ENCODE results near the gene TMEM218.

The TMEM218 gene

DNA sequence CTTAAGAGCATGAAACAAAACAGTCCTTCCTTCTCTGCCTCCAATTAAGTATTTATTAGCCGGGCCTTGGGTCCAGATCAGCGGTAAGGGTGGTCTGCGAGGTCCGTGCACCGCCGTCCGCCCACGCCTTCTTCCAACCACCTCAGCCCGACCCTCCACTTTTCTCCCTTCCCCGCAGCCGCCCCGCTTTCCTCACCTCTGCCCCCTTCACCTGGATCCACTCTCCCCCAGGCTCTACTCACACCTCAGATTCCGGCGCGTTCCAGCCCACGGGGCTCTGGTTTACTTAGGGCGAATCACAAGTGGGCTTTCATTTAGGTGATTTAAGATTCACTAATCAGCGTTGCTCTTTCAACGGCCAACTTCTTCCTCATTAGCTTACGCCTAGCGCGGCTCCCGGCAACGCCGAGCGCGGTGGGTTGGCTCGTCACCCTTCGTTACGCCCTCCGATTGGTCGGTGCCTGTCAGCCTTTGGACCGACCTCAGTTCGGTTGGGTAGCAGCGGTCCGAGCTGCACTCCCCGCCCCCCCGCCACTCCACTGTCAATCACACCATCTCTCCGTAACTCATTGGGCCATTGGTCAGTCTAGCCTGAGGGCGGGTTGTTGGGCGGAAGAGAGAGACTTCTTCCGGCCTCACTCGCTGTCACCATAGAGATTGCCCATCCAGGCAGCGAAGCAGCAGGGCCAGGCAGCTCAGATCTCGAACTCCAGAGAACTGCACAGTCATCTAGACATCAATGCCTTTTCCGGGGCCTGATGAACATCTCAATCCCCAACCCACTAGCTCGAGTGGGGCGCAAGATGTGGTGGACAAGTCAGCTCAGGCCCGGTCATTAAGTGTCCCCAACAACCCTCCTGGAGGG lies at the start of gene TMEM218:
TSS of gene TMEM218 (minus strand) at position 284 of the 865 bp plus-strand sequence. CDS start 9,385 bp downstream, outside the sequence.
- peak within 1 kb of the TSS; percentile 63 for H3K9ac ChIP-seq (ENCODE audit: low read depth, low read length)
- peaks cover 10% of the 10 kb centered on the region for H3K4me1 ChIP-seq (ENCODE audit: control insufficient read depth, insufficient read depth, low read length)
- no peaks in the 10 kb centered on the region for H3K27me3 ChIP-seq (ENCODE audit: control insufficient read depth, insufficient read depth, low read length)
- peak within 1 kb of the TSS; percentile 69 for H3K27ac ChIP-seq (ENCODE audit: low read depth, low read length)
- peaks cover 9% of the 10 kb centered on the region for H3K9me3 ChIP-seq (ENCODE audit: control insufficient read depth, insufficient read depth, low read length)
- peaks cover 6% of the 10 kb centered on the region; the same call in 1 of the 2 replicates for H3K36me3 ChIP-seq (ENCODE audit: control insufficient read depth, insufficient read depth, low read length)
- H3K4me3 ChIP-seq (ENCODE audit: low read depth, low read length) = peak within 1 kb of the TSS; percentile 95

GRCh38 chr11:125157953-125158680 lies 46.7 kb upstream of the TMEM218 start:
- no peaks in the 10 kb centered on the region for H3K36me3 ChIP-seq (ENCODE audit: control insufficient read depth, insufficient read depth, low read length)
- H3K27me3 ChIP-seq (ENCODE audit: control insufficient read depth, insufficient read depth, low read length) = no peaks in the 10 kb centered on the region
- H3K4me3 ChIP-seq (ENCODE audit: low read depth, low read length) = no peak overlapping the region
- peaks cover 12% of the 10 kb centered on the region for H3K4me1 ChIP-seq (ENCODE audit: control insufficient read depth, insufficient read depth, low read length)
- no peaks in the 10 kb centered on the region for H3K9me3 ChIP-seq (ENCODE audit: control insufficient read depth, insufficient read depth, low read length)
- H3K27ac ChIP-seq (ENCODE audit: low read depth, low read length) = no peak overlapping the region
- no peak overlapping the region for H3K9ac ChIP-seq (ENCODE audit: low read depth, low read length)

DNA sequence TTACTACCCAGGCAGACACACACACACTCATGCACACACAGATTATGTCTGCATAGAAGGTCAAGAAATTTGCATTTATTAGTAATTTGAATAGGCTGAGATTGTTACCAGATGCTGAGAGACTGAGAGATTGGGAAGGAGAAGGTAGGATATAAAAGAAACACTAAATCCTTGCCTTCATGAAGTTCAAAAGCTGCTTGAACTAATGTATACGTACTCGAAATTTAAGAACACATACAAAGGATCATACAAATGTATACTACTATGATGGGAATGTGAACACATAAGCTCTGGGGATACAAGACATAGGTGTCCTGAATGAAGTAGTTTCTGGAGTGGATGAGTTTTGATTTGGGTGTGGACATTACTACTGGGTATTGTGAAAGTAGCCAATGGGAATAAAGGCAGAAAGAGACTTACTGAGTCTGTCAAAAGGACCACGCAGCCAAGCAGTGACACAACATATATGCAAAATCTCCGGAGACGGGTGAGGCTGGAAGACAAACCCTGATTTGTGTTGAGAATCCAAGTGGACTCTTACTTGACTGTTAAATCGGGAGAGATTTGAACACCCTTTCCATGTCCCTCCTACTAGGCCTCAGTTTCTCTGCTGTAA lies 45.8 kb upstream of the TMEM218 start:
- H3K4me3 ChIP-seq (ENCODE audit: low read depth, low read length) = no peak overlapping the region
- no peaks in the 10 kb centered on the region for H3K9me3 ChIP-seq (ENCODE audit: control insufficient read depth, insufficient read depth, low read length)
- H3K27ac ChIP-seq (ENCODE audit: low read depth, low read length) = no peak overlapping the region
- H3K4me1 ChIP-seq (ENCODE audit: control insufficient read depth, insufficient read depth, low read length) = peaks cover 3% of the 10 kb centered on the region; the same call in 1 of the 2 replicates
- no peak overlapping the region for H3K9ac ChIP-seq (ENCODE audit: low read depth, low read length)
- H3K36me3 ChIP-seq (ENCODE audit: control insufficient read depth, insufficient read depth, low read length) = no peaks in the 10 kb centered on the region
- H3K27me3 ChIP-seq (ENCODE audit: control insufficient read depth, insufficient read depth, low read length) = no peaks in the 10 kb centered on the region

- Histone ChIP-seq H3K36me3 (ENCODE audit: control insufficient read depth, insufficient read depth, low read length) (no peaks in the 10 kb centered on the region), H3K27ac (ENCODE audit: low read depth, low read length) (no peak overlapping the region), H3K9me3 (ENCODE audit: control insufficient read depth, insufficient read depth, low read length) (no peaks in the 10 kb centered on the region), H3K4me1 (ENCODE audit: control insufficient read depth, insufficient read depth, low read length) (no peaks in the 10 kb centered on the region), H3K9ac (ENCODE audit: low read depth, low read length) (no peak overlapping the region), H3K27me3 (ENCODE audit: control insufficient read depth, insufficient read depth, low read length) (no peaks in the 10 kb centered on the region), H3K4me3 (ENCODE audit: low read depth, low read length) (no peak overlapping the region)
Observed at GRCh38 chr11:125156346-125157117, 45.1 kb upstream of the TMEM218 start.

DNA sequence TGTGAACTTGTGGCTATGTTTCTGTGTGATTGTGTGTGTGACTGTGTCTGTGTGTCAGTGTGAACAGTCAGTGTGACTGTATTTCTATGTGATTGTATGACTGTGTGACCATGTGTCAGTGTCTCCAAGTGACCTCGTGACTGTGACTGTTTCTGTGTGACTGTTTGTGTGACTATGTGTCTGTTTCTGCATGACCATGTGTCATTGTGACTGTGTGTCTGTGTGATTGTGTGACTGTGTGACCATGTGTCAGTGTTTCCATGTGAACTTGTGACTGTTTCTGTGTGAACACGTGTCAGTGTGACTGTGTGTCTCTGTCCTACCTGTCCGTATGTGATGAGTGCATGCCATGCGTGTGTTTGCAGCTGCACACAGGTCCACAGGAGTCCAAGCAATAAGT lies 44.3 kb upstream of the TMEM218 start:
- H3K27ac ChIP-seq (ENCODE audit: low read depth, low read length) = no peak overlapping the region
- H3K27me3 ChIP-seq (ENCODE audit: control insufficient read depth, insufficient read depth, low read length) = no peaks in the 10 kb centered on the region
- H3K4me1 ChIP-seq (ENCODE audit: control insufficient read depth, insufficient read depth, low read length) = no peaks in the 10 kb centered on the region
- H3K4me3 ChIP-seq (ENCODE audit: low read depth, low read length) = no peak overlapping the region
- no peaks in the 10 kb centered on the region for H3K9me3 ChIP-seq (ENCODE audit: control insufficient read depth, insufficient read depth, low read length)
- no peak overlapping the region for H3K9ac ChIP-seq (ENCODE audit: low read depth, low read length)
- no peaks in the 10 kb centered on the region for H3K36me3 ChIP-seq (ENCODE audit: control insufficient read depth, insufficient read depth, low read length)

GRCh38 chr11:125155100-125155444 lies 43.6 kb upstream of the TMEM218 start:
- no peaks in the 10 kb centered on the region for H3K9me3 ChIP-seq (ENCODE audit: control insufficient read depth, insufficient read depth, low read length)
- no peak overlapping the region for H3K27ac ChIP-seq (ENCODE audit: low read depth, low read length)
- H3K27me3 ChIP-seq (ENCODE audit: control insufficient read depth, insufficient read depth, low read length) = no peaks in the 10 kb centered on the region

GRCh38 chr11:125154378-125155099 lies 43.1 kb upstream of the TMEM218 start:
- Histone ChIP-seq H3K27ac (ENCODE audit: low read depth, low read length) (no peak overlapping the region), H3K4me1 (ENCODE audit: control insufficient read depth, insufficient read depth, low read length) (peaks cover 7% of the 10 kb centered on the region; the same call in 1 of the 2 replicates)

More at GRCh38 chr11:125155100-125155444, 43.6 kb upstream of the TMEM218 start:
- Histone ChIP-seq H3K36me3 (ENCODE audit: control insufficient read depth, insufficient read depth, low read length) (no peaks in the 10 kb centered on the region), H3K4me1 (ENCODE audit: control insufficient read depth, insufficient read depth, low read length) (0 out of 2 replicates have a peak, but pooled peaks cover 3% of the 10 kb centered on the region), H3K9ac (ENCODE audit: low read depth, low read length) (no peak overlapping the region), H3K4me3 (ENCODE audit: low read depth, low read length) (no peak overlapping the region)

GRCh38 chr11:125153837-125154236 lies 42.4 kb upstream of the TMEM218 start:
- no peak overlapping the region for H3K4me3 ChIP-seq (ENCODE audit: low read depth, low read length)
- no peak overlapping the region for H3K27ac ChIP-seq (ENCODE audit: low read depth, low read length)
- peaks cover 7% of the 10 kb centered on the region; the same call in 1 of the 2 replicates for H3K4me1 ChIP-seq (ENCODE audit: control insufficient read depth, insufficient read depth, low read length)
- H3K27me3 ChIP-seq (ENCODE audit: control insufficient read depth, insufficient read depth, low read length) = peaks cover 6% of the 10 kb centered on the region
- H3K36me3 ChIP-seq (ENCODE audit: control insufficient read depth, insufficient read depth, low read length) = no peaks in the 10 kb centered on the region
- H3K9ac ChIP-seq (ENCODE audit: low read depth, low read length) = no peak overlapping the region
- no peaks in the 10 kb centered on the region for H3K9me3 ChIP-seq (ENCODE audit: control insufficient read depth, insufficient read depth, low read length)

More at GRCh38 chr11:125154378-125155099, 43.1 kb upstream of the TMEM218 start:
- Histone ChIP-seq H3K27me3 (ENCODE audit: control insufficient read depth, insufficient read depth, low read length) (no peaks in the 10 kb centered on the region), H3K4me3 (ENCODE audit: low read depth, low read length) (no peak overlapping the region), H3K36me3 (ENCODE audit: control insufficient read depth, insufficient read depth, low read length) (no peaks in the 10 kb centered on the region), H3K9me3 (ENCODE audit: control insufficient read depth, insufficient read depth, low read length) (no peaks in the 10 kb centered on the region), H3K9ac (ENCODE audit: low read depth, low read length) (no peak overlapping the region)

DNA sequence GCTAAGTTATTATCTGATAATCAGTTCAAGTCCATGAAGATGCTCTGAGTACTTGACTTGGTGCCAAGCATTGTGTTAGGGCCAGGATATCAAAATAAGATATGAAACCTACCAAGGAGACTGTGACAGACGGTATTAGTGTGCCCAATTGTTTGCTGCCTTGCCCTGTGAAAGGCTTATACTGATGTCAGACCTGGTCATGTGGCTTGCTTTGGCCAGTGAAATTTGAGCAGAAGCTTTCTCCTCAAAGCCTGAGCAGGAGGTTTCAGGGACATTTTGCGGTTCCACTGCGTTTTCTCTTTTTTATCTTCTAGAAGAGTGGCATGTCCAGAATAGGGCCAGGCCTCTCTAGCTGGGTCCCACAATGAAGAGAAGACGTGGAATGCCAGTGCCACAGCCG lies 37.3 kb upstream of the TMEM218 start:
- H3K4me1 ChIP-seq (ENCODE audit: control insufficient read depth, insufficient read depth, low read length) = peaks cover 20% of the 10 kb centered on the region
- peaks cover 43% of the 10 kb centered on the region for H3K27me3 ChIP-seq (ENCODE audit: control insufficient read depth, insufficient read depth, low read length)

GRCh38 chr11:125148011-125148410 lies 36.6 kb upstream of the TMEM218 start:
- H3K4me1 ChIP-seq (ENCODE audit: control insufficient read depth, insufficient read depth, low read length) = peaks cover 20% of the 10 kb centered on the region
- H3K27ac ChIP-seq (ENCODE audit: low read depth, low read length) = no peak overlapping the region
- H3K27me3 ChIP-seq (ENCODE audit: control insufficient read depth, insufficient read depth, low read length) = peaks cover 50% of the 10 kb centered on the region
- H3K9ac ChIP-seq (ENCODE audit: low read depth, low read length) = no peak overlapping the region
- no peaks in the 10 kb centered on the region for H3K36me3 ChIP-seq (ENCODE audit: control insufficient read depth, insufficient read depth, low read length)
- H3K9me3 ChIP-seq (ENCODE audit: control insufficient read depth, insufficient read depth, low read length) = no peaks in the 10 kb centered on the region
- no peak overlapping the region for H3K4me3 ChIP-seq (ENCODE audit: low read depth, low read length)

More for the DNA sequence above, 37.3 kb upstream of the TMEM218 start:
- no peak overlapping the region for H3K27ac ChIP-seq (ENCODE audit: low read depth, low read length)
- no peak overlapping the region for H3K9ac ChIP-seq (ENCODE audit: low read depth, low read length)
- H3K36me3 ChIP-seq (ENCODE audit: control insufficient read depth, insufficient read depth, low read length) = no peaks in the 10 kb centered on the region
- no peaks in the 10 kb centered on the region for H3K9me3 ChIP-seq (ENCODE audit: control insufficient read depth, insufficient read depth, low read length)
- no peak overlapping the region for H3K4me3 ChIP-seq (ENCODE audit: low read depth, low read length)

Measured in HUES48 (cell line).